Esophagus squamous epithelium (tissue), 4 donors: ENCODE data around the gene DTNA.

Experiments used
- CTCF ChIP-seq, 6 experiments: fragments of 450-650 bp in 4 of 6; fragments of 200-600 bp in 2 of 6; sonication (generic) in 2 of 6; IDR thresholded peaks; one replicate each; pipeline ENCODE4 v1.5.1; 2016 to 2019; ENCODE audit warnings: antibody characterized with exemption in 6 of 6, mild to moderate bottlenecking in 4 of 6, moderate library complexity in 4 of 6
- POLR2A ChIP-seq, 4 donors: fragments of 450-650 bp; IDR thresholded peaks; one replicate each; pipeline ENCODE4 v1.6.1; 2017; ENCODE audit warnings: antibody characterized with exemption in 4 of 4, mild to moderate bottlenecking in 4 of 4, moderate library complexity in 3 of 4

GRCh38 chr18:34710934-34711333, 836 bp downstream of the DTNA start:
- TF ChIP-seq CTCF (IDR thresholded peaks at IDR 0.05): no peak
- TF ChIP-seq POLR2A (IDR thresholded peaks at IDR 0.05): no peak
